CD4-positive, alpha-beta T cell treated with Interleukin-17A for 4 hours (primary cell): Measurements from ENCODE around the gene THSD1.
"Not testable (repeated sequence)": the region's sequence is repeated elsewhere in the genome, so short reads cannot be mapped to it uniquely, and the experiment has no call there.

Source experiments
- DNase-seq: peaks from one replicate; pipeline ENCODE4 v3.0.0-alpha.2; 2020; ENCODE audit warnings: mixed read lengths

THSD1 gene

DNA sequence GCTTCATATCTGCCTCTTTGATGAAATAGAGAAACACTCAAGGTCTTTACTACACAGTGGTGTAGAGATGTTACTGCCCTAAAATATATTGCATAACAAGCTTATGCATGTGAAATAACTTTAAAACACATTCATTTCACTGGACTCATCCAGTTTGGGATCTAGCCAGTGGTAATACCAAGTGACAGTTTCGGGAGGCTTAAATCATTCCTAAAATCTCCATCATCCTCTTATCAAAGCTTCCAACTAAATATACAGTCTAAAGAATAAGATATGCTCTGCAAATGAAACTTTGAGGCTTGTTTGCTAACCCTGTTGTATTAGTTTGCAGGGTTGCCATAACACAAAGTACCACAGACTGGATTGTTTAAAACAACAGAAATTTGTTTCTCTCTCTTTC, 52.8 kb downstream of the THSD1 start:
- no peak for DNase-seq

DNA sequence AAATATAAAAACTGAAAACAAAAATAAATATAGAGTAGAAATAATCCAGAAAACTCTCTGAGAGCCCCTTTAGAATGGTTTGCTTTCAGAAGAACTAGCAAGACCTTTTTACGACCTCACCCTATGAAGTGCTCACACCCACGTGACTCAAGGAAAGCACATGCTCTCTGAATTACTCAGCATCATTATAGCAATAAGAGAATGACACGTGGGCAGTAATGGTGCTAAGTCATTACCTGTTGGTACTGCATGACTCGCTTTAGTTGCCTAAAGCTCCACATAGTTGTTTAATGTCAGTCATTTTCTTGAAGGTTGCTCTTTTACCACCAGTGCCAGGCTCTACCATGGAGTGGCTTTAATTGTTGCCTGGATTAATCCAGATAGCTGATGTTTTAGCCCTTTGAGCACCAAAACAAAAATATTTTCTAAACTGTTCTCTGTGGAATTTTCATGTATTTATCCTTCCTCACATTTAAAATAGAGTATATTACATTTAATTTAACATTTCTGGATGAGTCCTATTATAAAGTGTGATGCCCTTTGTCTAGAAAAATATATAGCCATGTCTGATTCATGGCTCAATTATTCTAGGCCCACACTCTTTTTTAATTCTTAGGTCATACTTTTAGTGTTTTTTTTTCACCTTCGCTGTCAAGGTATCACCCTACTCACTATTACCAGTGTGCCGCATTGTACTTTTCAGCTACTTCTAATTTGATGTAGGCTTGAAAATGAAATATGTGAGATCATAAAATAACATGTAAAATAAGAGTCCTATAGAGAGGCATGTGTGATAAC, 56.8 kb downstream of the THSD1 start:
- DNase-seq = no peak

DNA sequence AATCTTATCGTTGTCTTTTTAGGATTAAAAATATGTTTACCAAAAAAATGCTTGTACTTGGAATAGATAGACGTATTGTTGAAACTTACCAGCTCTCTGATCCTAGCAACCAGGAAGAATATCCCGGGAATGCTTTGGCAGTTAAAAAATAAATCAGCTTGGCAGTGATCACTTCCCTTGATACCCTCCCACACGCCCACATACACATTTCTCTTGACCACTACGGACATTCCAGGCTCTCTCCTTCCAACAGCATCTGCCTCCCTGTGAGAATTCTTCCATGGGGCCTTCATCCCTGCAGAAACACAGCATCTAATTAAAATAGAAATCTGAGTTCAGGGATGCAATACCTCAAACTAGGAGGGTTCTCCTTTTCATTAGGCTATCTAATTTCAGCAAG, 57.9 kb downstream of the THSD1 start:
- DNase-seq = no peak

DNA sequence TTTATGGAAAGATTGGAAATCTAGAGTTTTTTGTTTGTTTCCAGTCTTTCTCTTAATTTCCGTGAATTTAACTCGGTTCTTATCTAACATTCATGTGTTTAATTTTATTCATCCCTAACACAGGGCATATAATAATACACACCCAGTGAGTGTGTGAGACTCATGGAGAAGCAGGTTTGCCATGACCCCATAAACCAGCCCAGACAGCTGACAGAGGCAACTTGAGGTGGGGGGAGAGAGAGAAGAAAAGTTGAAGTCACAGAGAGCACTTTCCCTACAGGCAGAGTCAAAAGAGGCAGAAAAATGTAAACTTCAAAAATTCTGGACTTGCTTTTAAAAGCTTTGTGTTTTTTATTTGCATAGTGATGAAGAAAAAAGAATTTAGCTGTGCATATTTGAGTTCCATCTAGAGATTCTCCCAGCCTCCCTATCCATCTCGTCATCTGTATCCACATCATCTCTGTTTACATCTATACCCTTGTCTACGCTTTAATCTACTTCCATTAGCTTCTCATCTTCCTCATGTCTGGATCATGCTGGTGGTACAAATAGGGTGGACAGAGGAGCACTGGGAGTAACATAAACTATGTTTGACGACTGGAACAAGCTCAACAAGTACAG, 60.2 kb downstream of the THSD1 start:
- no peak for DNase-seq

DNA sequence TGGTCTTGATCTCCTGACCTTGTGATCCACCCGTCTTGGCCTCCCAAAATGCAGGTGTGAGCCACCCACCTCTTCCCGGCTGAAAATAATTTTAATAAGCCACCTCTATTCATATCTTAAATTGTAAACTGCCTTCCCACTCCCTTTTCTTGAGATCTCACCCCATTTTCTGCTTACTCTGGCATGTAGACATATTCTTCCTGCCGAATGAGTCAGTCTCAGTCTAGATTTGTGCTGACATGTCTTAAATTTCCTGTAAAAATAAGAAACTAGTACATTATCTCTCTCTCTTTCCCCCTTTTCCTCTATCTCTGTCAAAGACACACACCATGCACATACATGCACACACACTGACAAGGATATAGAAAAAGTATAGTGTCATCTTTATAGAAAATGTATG, 60.9 kb downstream of the THSD1 start:
- DNase-seq = no peak

DNA sequence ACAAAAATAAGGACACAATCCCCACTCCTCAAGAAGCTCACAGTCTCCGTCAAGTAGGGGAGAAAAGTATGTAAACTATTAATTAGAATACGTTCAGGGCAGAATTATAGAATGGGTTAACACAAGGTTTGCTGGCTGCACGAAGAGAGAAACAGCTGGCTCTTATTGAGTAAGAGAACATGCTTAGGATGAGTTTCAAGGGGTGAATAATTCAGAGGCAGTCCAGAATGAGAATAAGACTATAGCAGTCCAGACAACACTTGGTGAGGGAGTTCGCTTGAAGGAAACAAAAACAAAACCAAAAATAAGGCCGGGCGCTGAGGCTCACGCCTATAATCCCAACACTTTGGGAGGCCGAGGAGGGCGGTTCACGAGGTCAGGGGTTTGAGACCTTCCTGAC, 61.9 kb downstream of the THSD1 start:
- no peak for DNase-seq

DNA sequence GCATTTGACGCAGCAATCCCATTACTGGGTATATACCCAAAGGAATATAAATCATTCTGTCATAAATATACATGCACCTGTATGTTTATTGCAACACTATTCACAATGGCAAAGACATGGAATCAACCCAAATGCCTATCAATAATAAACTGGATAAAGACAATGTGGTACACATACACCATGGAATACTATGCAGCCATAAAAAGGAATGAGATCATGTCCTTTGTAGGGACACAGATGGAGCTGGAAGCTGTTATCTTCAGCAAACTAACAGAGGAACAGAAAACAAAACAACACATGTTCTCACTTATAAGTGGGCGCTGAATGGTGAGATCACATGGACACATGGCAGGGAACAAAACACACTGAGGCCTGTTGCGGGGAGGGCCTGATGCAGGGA, 63.8 kb downstream of the THSD1 start:
- not testable (repeated sequence) for DNase-seq

DNA sequence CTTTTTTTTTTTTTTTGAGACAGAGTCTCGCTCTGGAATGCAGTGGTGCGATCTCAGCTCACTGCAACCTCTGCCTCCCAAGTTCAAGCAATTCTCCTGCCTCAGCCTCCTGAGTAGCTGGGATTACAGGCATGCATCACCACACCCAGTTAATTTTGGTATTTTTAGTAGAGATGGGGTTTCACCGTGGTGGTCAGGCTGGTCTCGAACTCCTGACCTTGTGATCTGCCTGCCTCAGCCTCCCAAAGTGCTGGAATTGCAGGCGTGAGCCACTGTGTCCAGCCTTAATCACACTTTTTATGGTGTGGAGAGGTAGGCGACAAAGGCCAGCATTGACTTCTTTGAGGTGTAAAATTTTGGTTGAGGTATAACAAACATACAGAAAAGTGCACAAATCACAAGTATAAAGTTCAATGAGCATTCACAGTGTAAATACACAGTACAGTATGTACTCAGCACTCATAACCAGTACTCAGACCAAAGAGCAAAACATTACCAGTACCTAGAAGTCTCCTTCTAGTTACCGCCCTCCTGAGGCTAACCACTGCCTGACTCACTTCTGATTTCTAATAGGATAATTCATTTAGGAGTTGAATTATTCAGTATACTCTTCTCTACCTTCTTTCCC, 68.0 kb downstream of the THSD1 start:
- DNase-seq = not testable (repeated sequence)

DNA sequence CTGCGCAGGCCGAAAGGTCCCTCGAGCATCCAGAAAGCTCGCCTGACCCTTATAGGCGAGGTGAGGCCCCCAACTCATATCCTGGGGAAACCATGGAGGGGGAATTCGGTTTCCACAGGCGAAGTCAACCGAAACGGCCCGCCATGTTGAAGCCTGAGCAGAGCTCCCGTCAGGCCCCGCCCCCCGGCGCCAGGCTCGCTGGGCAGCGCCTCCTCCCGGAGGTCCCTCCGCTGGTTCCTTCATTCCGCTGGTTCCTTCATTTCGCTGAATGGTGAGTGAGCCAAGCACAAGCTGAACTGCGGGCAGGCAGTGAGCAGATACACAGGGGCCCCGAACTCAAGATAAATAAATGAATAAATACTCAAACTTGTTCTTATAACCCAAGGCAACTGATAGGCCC, 71.9 kb downstream of the THSD1 start:
- not testable (repeated sequence) for DNase-seq

DNA sequence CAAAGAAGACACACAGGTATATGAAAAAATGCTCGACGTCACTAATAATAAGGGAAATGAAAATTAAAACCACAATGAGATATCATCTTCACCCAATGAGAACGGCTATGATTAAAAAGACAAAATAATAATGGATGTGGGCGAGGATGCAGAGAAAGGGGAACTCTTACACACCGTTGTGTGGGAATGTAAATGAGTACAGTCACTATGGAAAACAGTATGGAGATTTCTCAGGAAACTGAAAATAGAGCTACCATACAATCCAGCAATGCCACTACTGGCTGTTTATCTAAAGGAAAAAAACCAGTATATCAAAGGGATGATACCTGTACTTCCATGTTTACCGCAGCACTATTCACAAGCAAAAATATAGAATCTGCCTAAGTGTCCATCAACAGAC, 74.1 kb downstream of the THSD1 start:
- DNase-seq = not testable (repeated sequence)
